Myometrial cell (primary cell): ENCODE measurements around the gene TBPL1. TPM values are rescaled to one million over a fixed set of nuclear protein-coding genes. Genes with fewer than 3 reads are reported as not detected.

Source experiments
- total RNA-seq: library from RNA; depleted of rRNA; stranded (reverse); fragments of >200 nt; gene quantifications from 2 replicates; pipeline ENCODE4 v1.2.3, GENCODE V29; 2015

Gene TBPL1
- 30.0 and 30.3 TPM in 2 replicates for total RNA-seq

GRCh38 chr6:133952815-133953633, at the start of gene TBPL1:
Gene TBPL1 (plus strand): TSS chr6:133953224. CDS start chr6:133980126, 26,902 bp downstream.

Other genes starting within 250 kb of the TBPL1 start
- under 0.01 and 0.58 TPM in 2 replicates for gene TCF21, start 64.1 kb upstream of the TBPL1 start, total RNA-seq
- gene SLC2A12, start 99.4 kb downstream of the TBPL1 start, total RNA-seq = 2.0 and 2.3 TPM in 2 replicates